CD4-positive, alpha-beta T cell (primary cell): ENCODE data around the gene NINJ1. TPM values are rescaled to one million over a fixed set of nuclear protein-coding genes. Genes with fewer than 3 reads are reported as not detected.

ENCODE experiments used
- ATAC-seq: fragments of 200-7000 bp; cut with Tn5 transposase; one replicate; pipeline ENCODE4 v1.10.0; 2022; ENCODE audit warnings: mild to moderate bottlenecking; ENCODE audit not compliant: poor library complexity
- CTCF ChIA-PET: fragments of 350-600 bp; sonication (Branson Sonifier 250); formaldehyde crosslinking; loops from one replicate; lab custom pipeline; 2021; ENCODE audit warnings: antibody characterized with exemption, inconsistent platforms; lab: Charles Lee
- POLR2A ChIA-PET: fragments of 350-600 bp; sonication (Branson Sonifier 250); formaldehyde crosslinking; loops from one replicate; lab custom pipeline; 2021; ENCODE audit warnings: antibody characterized with exemption, inconsistent platforms; lab: Charles Lee
- DNase-seq, 14 experiments: peaks; one replicate each; pipeline ENCODE4 v3.0.0-alpha.2; 2013 to 2020; ENCODE audit warnings: mixed read lengths in 2 of 14
- H3K27ac ChIP-seq, 2 donors: one replicate each; pipeline versions ENCODE4 v1.5.1 to v1.7.0; 2013; ENCODE audit warnings: low read length in 2 of 2, low read depth in 1 of 2, mild to moderate bottlenecking in 1 of 2
- H3K27me3 ChIP-seq, 2 experiments: 1 replicate in 1 of 2; 2 replicates in 1 of 2; pipeline versions ENCODE4 v1.6.1 to v1.7.0; 2013; ENCODE audit warnings: low read length in 2 of 2, control low read depth in 1 of 2, mild to moderate bottlenecking in 1 of 2, moderate library complexity in 1 of 2; ENCODE audit not compliant: insufficient read depth in 2 of 2, control insufficient read depth in 1 of 2
- H3K36me3 ChIP-seq: one replicate; pipeline ENCODE4 v1.6.1; 2013; ENCODE audit warnings: low read length, control low read depth; ENCODE audit not compliant: insufficient read depth
- H3K4me1 ChIP-seq: one replicate; pipeline ENCODE4 v1.6.1; 2013; ENCODE audit warnings: low read length, control low read depth; ENCODE audit not compliant: insufficient read depth
- H3K4me3 ChIP-seq: one replicate; pipeline ENCODE4 v1.5.1; 2013; ENCODE audit warnings: mild to moderate bottlenecking, low read length, moderate library complexity
- H3K9me3 ChIP-seq, 2 experiments: 1 replicate in 1 of 2; 2 replicates in 1 of 2; pipeline versions ENCODE4 v1.6.1 to v1.7.0; 2013; ENCODE audit warnings: low read length in 2 of 2, mild to moderate bottlenecking in 2 of 2, control low read depth in 1 of 2, moderate library complexity in 1 of 2; ENCODE audit not compliant: control insufficient read depth in 1 of 2, insufficient read depth in 1 of 2
- H3K27ac Mint-ChIP-seq: one replicate; pipeline ENCODE4 v1.8.0; 2020; ENCODE audit warnings: mixed read lengths
- H3K27me3 Mint-ChIP-seq: one replicate; pipeline ENCODE4 v1.8.0; 2021; ENCODE audit warnings: mixed read lengths
- H3K36me3 Mint-ChIP-seq: one replicate; pipeline ENCODE4 v1.8.0; 2021; ENCODE audit warnings: low read depth, mixed read lengths
- H3K4me1 Mint-ChIP-seq: one replicate; pipeline ENCODE4 v1.8.0; 2021; ENCODE audit warnings: low read depth, mixed read lengths
- H3K4me3 Mint-ChIP-seq: one replicate; pipeline ENCODE4 v1.8.0; 2020; ENCODE audit warnings: mild to moderate bottlenecking, mixed read lengths
- H3K9me3 Mint-ChIP-seq: one replicate; pipeline ENCODE4 v1.8.0; 2020; ENCODE audit warnings: mixed read lengths
- intact Hi-C, 2 experiments: fragments of 100-400 bp; cut with DNase I in 1 of 2; cut with micrococcal nuclease in 1 of 2; formaldehyde crosslinking; loops; one replicate each; pipeline versions ENCODE4 v1.15.1 to v1.9.0; 2023 to 2025; cut with DNase I, micrococcal nuclease
- total RNA-seq, 174 experiments: library from RNA in 2 of 174; stranded (reverse) in 2 of 174; gene quantifications; one replicate each; pipeline ENCODE4 v1.2.3 and lab custom pipeline; 2021 to 2026
- TF ChIP-seq, protein P1 (sequence below): fragments of 200-600 bp; IDR thresholded peaks from one replicate; pipeline ENCODE4 v1.8.0; 2022; ENCODE audit warnings: antibody characterized with exemption, mild to moderate bottlenecking

Gene NINJ1
- total RNA-seq, 2 experiments from 2014 or later: 87.8 to 87.9 TPM

DNA sequence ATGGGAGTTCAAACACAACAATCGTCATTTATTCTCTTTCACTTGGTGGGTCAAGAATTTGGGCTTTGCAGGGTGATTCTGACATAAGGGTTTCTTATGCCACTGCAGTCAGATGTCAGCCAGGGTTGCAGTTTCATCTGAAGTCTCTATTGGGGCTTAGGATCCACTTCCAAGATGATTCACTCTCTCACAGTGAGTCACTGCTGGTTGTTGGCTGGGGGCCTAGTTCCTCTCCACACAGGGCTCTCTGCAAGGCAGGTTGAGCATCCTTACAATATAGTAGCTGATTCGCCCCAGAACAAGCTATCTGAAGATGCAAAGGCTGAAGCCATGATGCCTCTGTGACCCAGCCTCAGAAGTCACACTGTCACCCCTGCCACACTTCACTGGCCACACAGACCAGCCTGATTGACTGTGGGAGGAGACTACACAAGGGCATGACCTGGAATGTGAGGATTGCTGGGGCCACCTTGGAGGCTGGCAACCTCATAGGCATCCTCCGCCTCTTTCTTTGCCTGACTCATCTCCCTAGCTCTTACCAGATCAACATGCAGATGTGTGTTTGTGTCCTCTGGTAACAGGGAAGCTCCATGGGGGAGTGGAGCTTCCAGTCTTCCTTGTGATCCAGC lies 42.5 kb downstream of the NINJ1 start:
- Histone ChIP-seq H3K36me3 (peaks cover 22% of the 10 kb centered on the region), H3K27ac (no peak overlapping the region), H3K9me3 (peaks cover 0 to 12% of the 10 kb centered on the region in 2 experiments), H3K4me1 (peaks cover 38% of the 10 kb centered on the region), H3K27me3 (no peaks in the 10 kb centered on the region), H3K4me3 (no peak overlapping the region)
- H3K36me3 Mint-ChIP-seq: peaks cover 37% of the 10 kb centered on the region
- ATAC-seq (no peak), DNase-seq (peak in 8 of 14 experiments; percentile 30 to 67 (median 49))
- POLR2A ChIA-PET: interaction anchor here (0.6 to 3.0 kb wide), 4 partner anchors 11 to 55 kb away, joined by 3 to 15 read pairs (median 3); no protein-coding TSS in a partner anchor
- CTCF ChIA-PET: interaction anchor here (1.1 kb wide), 1 partner anchor 88 kb away, joined by 5 read pairs; no protein-coding TSS in a partner anchor
- intact Hi-C loops: loop anchor here in 1 of 2 experiments (5.0 kb wide), 1 partner anchor 84 kb away; no protein-coding TSS in a partner anchor
- TF ChIP-seq, protein P1, sequence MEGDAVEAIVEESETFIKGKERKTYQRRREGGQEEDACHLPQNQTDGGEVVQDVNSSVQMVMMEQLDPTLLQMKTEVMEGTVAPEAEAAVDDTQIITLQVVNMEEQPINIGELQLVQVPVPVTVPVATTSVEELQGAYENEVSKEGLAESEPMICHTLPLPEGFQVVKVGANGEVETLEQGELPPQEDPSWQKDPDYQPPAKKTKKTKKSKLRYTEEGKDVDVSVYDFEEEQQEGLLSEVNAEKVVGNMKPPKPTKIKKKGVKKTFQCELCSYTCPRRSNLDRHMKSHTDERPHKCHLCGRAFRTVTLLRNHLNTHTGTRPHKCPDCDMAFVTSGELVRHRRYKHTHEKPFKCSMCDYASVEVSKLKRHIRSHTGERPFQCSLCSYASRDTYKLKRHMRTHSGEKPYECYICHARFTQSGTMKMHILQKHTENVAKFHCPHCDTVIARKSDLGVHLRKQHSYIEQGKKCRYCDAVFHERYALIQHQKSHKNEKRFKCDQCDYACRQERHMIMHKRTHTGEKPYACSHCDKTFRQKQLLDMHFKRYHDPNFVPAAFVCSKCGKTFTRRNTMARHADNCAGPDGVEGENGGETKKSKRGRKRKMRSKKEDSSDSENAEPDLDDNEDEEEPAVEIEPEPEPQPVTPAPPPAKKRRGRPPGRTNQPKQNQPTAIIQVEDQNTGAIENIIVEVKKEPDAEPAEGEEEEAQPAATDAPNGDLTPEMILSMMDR: no peak
- H3K9me3 Mint-ChIP-seq: no peaks in the 10 kb centered on the region
- peak overlapping the region; percentile 99 for H3K27ac Mint-ChIP-seq
- H3K4me3 Mint-ChIP-seq: no peak overlapping the region
- H3K27me3 Mint-ChIP-seq: no peaks in the 10 kb centered on the region
- peaks cover 56% of the 10 kb centered on the region for H3K4me1 Mint-ChIP-seq

- H3K4me1 ChIP-seq: peaks cover 36% of the 10 kb centered on the region
- H3K36me3 ChIP-seq: peaks cover 27% of the 10 kb centered on the region
- no peak for ATAC-seq
- intact Hi-C loops: loop anchor here in 1 of 2 experiments (5.0 kb wide), 1 partner anchor 84 kb away; no protein-coding TSS in a partner anchor
- DNase-seq: peak in 1 of 14 experiments; percentile 12
- Mint-ChIP-seq H3K36me3 (peaks cover 42% of the 10 kb centered on the region), H3K4me1 (peaks cover 56% of the 10 kb centered on the region), H3K4me3 (no peak overlapping the region), H3K27me3 (no peaks in the 10 kb centered on the region), H3K9me3 (no peaks in the 10 kb centered on the region), H3K27ac (peak overlapping the region; percentile 80)
- H3K9me3 ChIP-seq: peaks cover 0 to 12% of the 10 kb centered on the region in 2 experiments
- CTCF ChIA-PET: interaction anchor here (1.0 to 1.1 kb wide), 2 partner anchors 18 to 88 kb away, joined by 3 to 5 read pairs; no protein-coding TSS in a partner anchor
- no peak overlapping the region for H3K4me3 ChIP-seq
- H3K27me3 ChIP-seq: no peaks in the 10 kb centered on the region
- POLR2A ChIA-PET: interaction anchor here (0.6 to 3.0 kb wide), 2 partner anchors 26 to 31 kb away, joined by 3 to 15 read pairs; no protein-coding TSS in a partner anchor
- H3K27ac ChIP-seq: no peak overlapping the region
- TF ChIP-seq, protein P1: no peak
Observed at GRCh38 chr9:93091056-93091452, 43.0 kb downstream of the NINJ1 start.

DNA sequence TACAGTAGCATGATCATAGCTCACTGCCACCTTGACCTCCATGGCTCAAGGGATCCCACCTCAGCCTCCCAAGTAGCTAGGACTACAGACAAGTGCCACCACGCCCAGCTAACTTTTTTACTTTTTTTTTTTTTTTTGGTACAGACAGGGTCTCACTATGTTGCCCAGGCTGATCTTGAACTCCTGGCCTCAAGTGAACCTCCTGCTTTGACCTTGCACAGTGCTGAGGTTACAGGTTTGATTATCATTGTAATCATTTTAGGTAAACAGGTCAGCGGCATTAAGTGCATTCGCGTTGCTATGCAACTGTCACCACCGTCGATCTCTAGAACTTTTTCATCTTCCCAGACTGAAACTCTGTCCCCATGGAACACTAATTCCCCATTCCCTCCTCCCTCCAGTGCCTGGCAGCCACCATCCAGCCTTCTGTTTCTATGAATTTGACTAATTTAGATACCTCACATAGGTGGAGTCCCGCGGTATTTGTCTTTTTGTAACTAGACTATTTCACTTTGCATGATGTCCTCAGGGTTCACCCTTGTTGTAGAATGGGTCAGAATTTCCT lies 43.9 kb downstream of the NINJ1 start:
- no peaks in the 10 kb centered on the region for H3K27me3 ChIP-seq
- intact Hi-C loops: loop anchor here in 1 of 2 experiments (5.0 kb wide), 1 partner anchor 83 kb away; no protein-coding TSS in a partner anchor
- POLR2A ChIA-PET: interaction anchor here (0.6 to 0.7 kb wide), 2 partner anchors 62 to 362 kb away, joined by 3 read pairs; no protein-coding TSS in a partner anchor
- H3K4me1 ChIP-seq: peaks cover 35% of the 10 kb centered on the region
- peaks cover 56% of the 10 kb centered on the region for H3K4me1 Mint-ChIP-seq
- ATAC-seq: no peak
- no peaks in the 10 kb centered on the region for H3K9me3 Mint-ChIP-seq
- CTCF ChIA-PET: interaction anchor here (1.0 kb wide), 1 partner anchor 19 kb away, joined by 3 read pairs; no protein-coding TSS in a partner anchor
- no peak overlapping the region for H3K27ac ChIP-seq
- H3K27ac Mint-ChIP-seq: peak overlapping the region; percentile 80
- peaks cover 36% of the 10 kb centered on the region for H3K36me3 ChIP-seq
- peaks cover 50% of the 10 kb centered on the region for H3K36me3 Mint-ChIP-seq
- TF ChIP-seq, protein P1: no peak
- DNase-seq: no peak
- H3K4me3 Mint-ChIP-seq: no peak overlapping the region
- H3K4me3 ChIP-seq: no peak overlapping the region
- no peaks in the 10 kb centered on the region for H3K27me3 Mint-ChIP-seq
- H3K9me3 ChIP-seq: peaks cover 0 to 20% of the 10 kb centered on the region in 2 experiments
